ENCODE results near the gene RNF19B. TPM values are rescaled to one million over a fixed set of nuclear protein-coding genes. Genes with fewer than 3 reads are reported as not detected.

RNF19B gene
- total RNA-seq, 1 donor from 2014 or later = 14.2 TPM

DNA sequence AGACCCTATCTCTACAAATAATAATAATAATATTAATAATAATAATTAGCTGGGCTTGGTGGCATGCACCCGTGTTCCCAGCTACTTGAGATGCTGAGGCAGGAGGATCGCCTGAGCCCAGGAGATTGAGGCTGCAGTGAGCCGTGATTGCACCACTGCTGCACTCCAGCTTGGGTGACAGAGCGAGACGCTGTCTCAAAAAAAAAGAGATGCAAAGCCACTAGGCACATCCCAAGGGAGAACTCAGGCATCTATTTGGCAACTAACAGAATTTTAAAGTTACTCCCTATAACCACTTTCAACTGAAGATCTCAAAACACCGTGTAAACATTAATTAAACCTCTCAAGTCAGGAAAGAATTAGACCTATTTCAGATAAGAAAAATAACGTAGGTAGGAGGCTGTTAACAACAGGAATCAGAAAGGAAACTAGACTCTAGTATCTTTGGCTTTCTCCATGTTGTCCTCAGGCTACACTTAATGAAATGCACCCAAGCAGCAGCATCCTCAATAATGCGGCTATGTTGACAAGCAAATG lies 3.7 kb downstream of the RNF19B start:
- Mint-ChIP-seq H3K27me3 (ENCODE audit: insufficient read depth, low read depth) (peaks cover 2% of the 10 kb centered on the region), H3K27ac (no peak overlapping the region), H3K9me3 (no peaks in the 10 kb centered on the region), H3K36me3 (peaks cover 2% of the 10 kb centered on the region), H3K4me3 (no peak overlapping the region), H3K4me1 (peaks cover 31% of the 10 kb centered on the region)
- Histone ChIP-seq H3K36me3 (no peaks in the 10 kb centered on the region), H2AFZ (replicated peaks) (no peak overlapping the region), H3K27ac (no peak overlapping the region), H3K9ac (no peak overlapping the region), H3K27me3 (peaks cover 9% of the 10 kb centered on the region), H3F3A (ENCODE audit: low read depth) (peaks cover 13% of the 10 kb centered on the region), H4K20me1 (ENCODE audit: low read depth) (peaks cover 31% of the 10 kb centered on the region), H3K4me2 (no peak overlapping the region), H3K4me1 (peaks cover 13% of the 10 kb centered on the region), H3K4me3 (no peak overlapping the region), H3K9me3 (ENCODE audit: low read depth) (no peaks in the 10 kb centered on the region), H3K79me2 (ENCODE audit: low read depth) (peaks cover 52% of the 10 kb centered on the region)
- no peak for DNase-seq (ENCODE audit: low spot score)
- no peak for TF ChIP-seq EZH2 (IDR thresholded peaks at IDR 0.05)
- TF ChIP-seq, protein P1, sequence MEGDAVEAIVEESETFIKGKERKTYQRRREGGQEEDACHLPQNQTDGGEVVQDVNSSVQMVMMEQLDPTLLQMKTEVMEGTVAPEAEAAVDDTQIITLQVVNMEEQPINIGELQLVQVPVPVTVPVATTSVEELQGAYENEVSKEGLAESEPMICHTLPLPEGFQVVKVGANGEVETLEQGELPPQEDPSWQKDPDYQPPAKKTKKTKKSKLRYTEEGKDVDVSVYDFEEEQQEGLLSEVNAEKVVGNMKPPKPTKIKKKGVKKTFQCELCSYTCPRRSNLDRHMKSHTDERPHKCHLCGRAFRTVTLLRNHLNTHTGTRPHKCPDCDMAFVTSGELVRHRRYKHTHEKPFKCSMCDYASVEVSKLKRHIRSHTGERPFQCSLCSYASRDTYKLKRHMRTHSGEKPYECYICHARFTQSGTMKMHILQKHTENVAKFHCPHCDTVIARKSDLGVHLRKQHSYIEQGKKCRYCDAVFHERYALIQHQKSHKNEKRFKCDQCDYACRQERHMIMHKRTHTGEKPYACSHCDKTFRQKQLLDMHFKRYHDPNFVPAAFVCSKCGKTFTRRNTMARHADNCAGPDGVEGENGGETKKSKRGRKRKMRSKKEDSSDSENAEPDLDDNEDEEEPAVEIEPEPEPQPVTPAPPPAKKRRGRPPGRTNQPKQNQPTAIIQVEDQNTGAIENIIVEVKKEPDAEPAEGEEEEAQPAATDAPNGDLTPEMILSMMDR (IDR thresholded peaks at IDR 0.05) = no peak

DNA sequence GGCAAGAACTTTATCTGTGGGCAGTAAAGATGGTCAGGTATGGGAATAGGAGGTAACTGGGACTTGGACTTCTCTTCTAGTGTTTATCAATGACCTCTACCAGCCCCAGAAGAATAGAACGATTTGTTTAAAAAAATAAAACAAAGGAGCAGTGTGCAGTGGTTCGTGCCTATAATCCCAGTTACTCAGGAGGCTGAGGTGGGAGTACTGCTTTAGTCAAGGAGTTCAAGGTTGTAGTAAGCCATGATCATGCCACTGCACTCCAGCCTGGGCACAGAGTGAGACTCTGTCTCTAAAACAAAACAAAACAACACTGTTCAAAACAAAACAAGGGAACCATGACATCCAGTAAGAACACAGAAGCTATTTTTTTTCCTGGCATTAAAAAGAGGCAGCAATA lies 4.3 kb downstream of the RNF19B start:
- Histone ChIP-seq H3K4me1 (peaks cover 13% of the 10 kb centered on the region), H3K27ac (no peak overlapping the region), H3K27me3 (peaks cover 9% of the 10 kb centered on the region), H3K36me3 (no peaks in the 10 kb centered on the region), H3K4me3 (no peak overlapping the region), H2AFZ (replicated peaks) (no peak overlapping the region), H4K20me1 (ENCODE audit: low read depth) (peaks cover 31% of the 10 kb centered on the region), H3K9ac (no peak overlapping the region), H3K79me2 (ENCODE audit: low read depth) (peaks cover 52% of the 10 kb centered on the region), H3K4me2 (no peak overlapping the region), H3F3A (ENCODE audit: low read depth) (peaks cover 13% of the 10 kb centered on the region), H3K9me3 (ENCODE audit: low read depth) (no peaks in the 10 kb centered on the region)
- Mint-ChIP-seq H3K27ac (no peak overlapping the region), H3K9me3 (no peaks in the 10 kb centered on the region), H3K4me3 (no peak overlapping the region), H3K27me3 (ENCODE audit: insufficient read depth, low read depth) (peaks cover 2% of the 10 kb centered on the region), H3K36me3 (peaks cover 2% of the 10 kb centered on the region), H3K4me1 (peaks cover 31% of the 10 kb centered on the region)
- no peak for TF ChIP-seq EZH2 (IDR thresholded peaks at IDR 0.05)
- DNase-seq (ENCODE audit: low spot score) = no peak

DNA sequence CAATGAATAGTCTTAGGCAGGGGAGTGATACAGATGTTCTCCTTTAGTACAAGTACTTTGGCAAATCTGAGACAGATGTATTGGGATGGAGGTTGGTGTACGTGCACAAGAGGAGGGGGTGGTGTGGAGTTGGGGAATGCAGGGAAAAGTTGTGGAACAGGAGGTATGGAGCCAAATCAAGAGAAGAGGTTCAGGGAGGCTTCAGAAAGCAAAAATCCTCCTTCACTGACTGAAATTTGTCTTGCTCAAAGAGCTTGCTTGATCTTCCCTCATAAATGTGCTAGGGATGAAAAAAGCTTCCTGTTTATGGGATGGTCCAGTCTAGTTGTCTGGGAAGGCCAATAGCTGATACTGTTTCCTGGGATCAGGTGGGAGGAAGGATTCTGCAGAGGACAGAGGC lies 5.8 kb downstream of the RNF19B start:
- Histone ChIP-seq H3K36me3 (no peaks in the 10 kb centered on the region), H3K4me1 (peaks cover 13% of the 10 kb centered on the region), H2AFZ (replicated peaks) (no peak overlapping the region), H3K27me3 (peaks cover 9% of the 10 kb centered on the region), H3K9me3 (ENCODE audit: low read depth) (no peaks in the 10 kb centered on the region), H3K4me2 (no peak overlapping the region), H3K79me2 (ENCODE audit: low read depth) (peaks cover 52% of the 10 kb centered on the region), H3K4me3 (no peak overlapping the region), H3K9ac (no peak overlapping the region), H3K27ac (no peak overlapping the region), H4K20me1 (ENCODE audit: low read depth) (peaks cover 29% of the 10 kb centered on the region), H3F3A (ENCODE audit: low read depth) (peaks cover 2% of the 10 kb centered on the region)
- TF ChIP-seq EZH2 (IDR thresholded peaks at IDR 0.05) = no peak
- no peak for TF ChIP-seq EZH2phosphoT487 (IDR thresholded peaks at IDR 0.05)
- DNase-seq (ENCODE audit: low spot score) = no peak
- no peak overlapping the region for H3K27ac Mint-ChIP-seq
- peaks cover 2% of the 10 kb centered on the region for H3K36me3 Mint-ChIP-seq
- peaks cover 2% of the 10 kb centered on the region for H3K27me3 Mint-ChIP-seq (ENCODE audit: insufficient read depth, low read depth)
- no peaks in the 10 kb centered on the region for H3K9me3 Mint-ChIP-seq
- no peak overlapping the region for H3K4me3 Mint-ChIP-seq
- peaks cover 27% of the 10 kb centered on the region for H3K4me1 Mint-ChIP-seq

DNA sequence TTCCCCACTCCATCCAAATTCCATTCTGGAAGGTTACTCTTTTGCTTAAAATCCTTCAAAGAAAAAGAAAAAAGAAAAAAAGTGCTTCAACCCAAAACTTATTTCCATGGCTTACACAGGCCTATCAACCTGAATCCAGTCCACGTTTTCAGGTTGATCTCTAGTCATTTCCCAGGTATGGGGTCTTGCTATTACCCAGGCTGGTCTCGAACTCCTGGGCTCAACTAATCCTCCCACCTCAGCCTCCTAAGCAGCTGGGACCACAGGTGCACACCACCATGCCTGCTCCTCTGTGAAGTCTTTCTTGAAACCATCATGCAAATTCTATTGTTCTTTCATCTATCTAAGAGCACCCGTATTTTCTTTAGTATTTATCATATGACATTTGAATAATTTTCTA lies 7.6 kb downstream of the RNF19B start:
- Mint-ChIP-seq H3K36me3 (peaks cover 6% of the 10 kb centered on the region), H3K27ac (no peak overlapping the region), H3K27me3 (ENCODE audit: insufficient read depth, low read depth) (peaks cover 2% of the 10 kb centered on the region), H3K4me3 (no peak overlapping the region), H3K4me1 (peaks cover 14% of the 10 kb centered on the region), H3K9me3 (no peaks in the 10 kb centered on the region)
- Histone ChIP-seq H3K79me2 (ENCODE audit: low read depth) (peaks cover 45% of the 10 kb centered on the region), H3K9me3 (ENCODE audit: low read depth) (no peaks in the 10 kb centered on the region), H3K9ac (no peak overlapping the region), H3K27ac (no peak overlapping the region), H2AFZ (replicated peaks) (no peak overlapping the region), H3K4me1 (no peaks in the 10 kb centered on the region), H3K27me3 (no peaks in the 10 kb centered on the region), H3F3A (ENCODE audit: low read depth) (no peaks in the 10 kb centered on the region), H4K20me1 (ENCODE audit: low read depth) (peaks cover 11% of the 10 kb centered on the region), H3K4me3 (no peak overlapping the region), H3K4me2 (no peak overlapping the region), H3K36me3 (no peaks in the 10 kb centered on the region)
- no peak for TF ChIP-seq EZH2phosphoT487 (IDR thresholded peaks at IDR 0.05)
- TF ChIP-seq, protein P1 (IDR thresholded peaks at IDR 0.05) = no peak
- no peak for TF ChIP-seq EZH2 (IDR thresholded peaks at IDR 0.05)
- no peak for DNase-seq (ENCODE audit: low spot score)
